Peyer's patch (tissue), 4 donors: ENCODE results near the gene URI1. TPM values are rescaled to one million over a fixed set of nuclear protein-coding genes. Genes with fewer than 3 reads are reported as not detected.

ENCODE experiments used
- DNase-seq, 3 donors: peaks; one replicate each; pipeline ENCODE4 v3.0.0-alpha.2; 2017 to 2019
- H3K27ac ChIP-seq, 4 donors: fragments of 200-600 bp; sonication (generic); one replicate each; pipeline ENCODE4 v1.5.1; 2016 to 2019
- H3K27me3 ChIP-seq, 2 donors: fragments of 200-600 bp; sonication (generic); one replicate each; pipeline ENCODE4 v1.5.1; 2019
- H3K36me3 ChIP-seq, 3 donors: fragments of 200-600 bp; sonication (generic); one replicate each; pipeline ENCODE4 v1.5.1; 2016 to 2019
- H3K4me1 ChIP-seq, 4 donors: fragments of 200-600 bp; sonication (generic); one replicate each; pipeline ENCODE4 v1.5.1; 2016 to 2019
- H3K4me3 ChIP-seq, 4 donors: fragments of 200-600 bp; sonication (generic); 1 replicate in 3 of 4; 2 replicates in 1 of 4; pipeline ENCODE4 v1.5.1; 2016 to 2019; ENCODE audit warnings: mild to moderate bottlenecking in 1 of 4
- H3K9me3 ChIP-seq, 4 donors: fragments of 200-600 bp; sonication (generic); one replicate each; pipeline ENCODE4 v1.5.1; 2016 to 2019; ENCODE audit warnings: mild to moderate bottlenecking in 1 of 4
- CTCF ChIP-seq, 6 experiments: fragments of 450-650 bp in 4 of 6; fragments of 200-600 bp in 2 of 6; sonication (generic) in 1 of 6; IDR thresholded peaks; one replicate each; pipeline ENCODE4 v1.5.1; 2017 to 2019; ENCODE audit warnings: antibody characterized with exemption in 6 of 6, mild to moderate bottlenecking in 3 of 6, moderate library complexity in 1 of 6
- POLR2A ChIP-seq, 2 donors: fragments of 450-650 bp; IDR thresholded peaks; one replicate each; pipeline ENCODE4 v1.5.1; 2017; ENCODE audit warnings: antibody characterized with exemption in 2 of 2, mild to moderate bottlenecking in 2 of 2, moderate library complexity in 2 of 2
- total RNA-seq, 4 donors: library from RNA; depleted of rRNA; stranded (reverse); fragments of >200 nt; gene quantifications; one replicate each; pipeline ENCODE4 v1.1.0, GENCODE V29; 2016

Gene URI1
- total RNA-seq, result 10 to 100 TPM; 28.4 to 98.2 (median 37.8) TPM

- peak within 1 kb of the TSS; percentile 77 to 86 (median 81) for H3K27ac ChIP-seq
- TF ChIP-seq CTCF (IDR thresholded peaks at IDR 0.05) (peak in 1 of 6 experiments; percentile 4), POLR2A (IDR thresholded peaks at IDR 0.05) (peak in 1 of 2 donors; percentile 61)
- DNase-seq, result peak; percentile 88 to 96 (median 96)
These were observed at the start of gene URI1 for GRCh38 chr19:29941828-29942403. URI1 (plus strand) TSS chr19:29942239; CDS start chr19:29942548, 309 bp downstream.

GRCh38 chr19:29893606-29894284 lies 48.3 kb upstream of the URI1 start:
- TF ChIP-seq CTCF (IDR thresholded peaks at IDR 0.05) (no peak), POLR2A (IDR thresholded peaks at IDR 0.05) (no peak)
- no peaks in the 10 kb centered on the region for H3K4me1 ChIP-seq
- peak in 1 of 3 donors; percentile 22 for DNase-seq

More at GRCh38 chr19:29941828-29942403, at the start of gene URI1:
- peaks cover 0 to 18% (median 6%) of the 10 kb centered on the region in 4 donors for H3K4me1 ChIP-seq
- no peaks in the 10 kb centered on the region for H3K9me3 ChIP-seq
- H3K4me3 ChIP-seq, result peak within 1 kb of the TSS; percentile 45 to 94 (median 84)
- no peaks in the 10 kb centered on the region for H3K27me3 ChIP-seq
- no peaks in the 10 kb centered on the region for H3K36me3 ChIP-seq

GRCh38 chr19:29896802-29897201 lies 45.2 kb upstream of the URI1 start:
- H3K4me1 ChIP-seq, result no peaks in the 10 kb centered on the region
- no peaks in the 10 kb centered on the region for H3K9me3 ChIP-seq
- no peaks in the 10 kb centered on the region for H3K36me3 ChIP-seq
- no peak overlapping the region for H3K4me3 ChIP-seq
- H3K27ac ChIP-seq, result no peak overlapping the region
- no peaks in the 10 kb centered on the region for H3K27me3 ChIP-seq
- no peak for TF ChIP-seq CTCF (IDR thresholded peaks at IDR 0.05)
- TF ChIP-seq POLR2A (IDR thresholded peaks at IDR 0.05), result no peak
- DNase-seq, result peak in 1 of 3 donors; percentile 5

More at GRCh38 chr19:29893606-29894284, 48.3 kb upstream of the URI1 start:
- H3K36me3 ChIP-seq, result no peaks in the 10 kb centered on the region
- no peak overlapping the region for H3K27ac ChIP-seq
- H3K27me3 ChIP-seq, result no peaks in the 10 kb centered on the region
- H3K9me3 ChIP-seq, result no peaks in the 10 kb centered on the region
- H3K4me3 ChIP-seq, result no peak overlapping the region

- TF ChIP-seq CTCF (IDR thresholded peaks at IDR 0.05), result no peak
- TF ChIP-seq POLR2A (IDR thresholded peaks at IDR 0.05), result no peak
- Histone ChIP-seq H3K36me3 (no peaks in the 10 kb centered on the region), H3K9me3 (no peaks in the 10 kb centered on the region), H3K27me3 (no peaks in the 10 kb centered on the region), H3K27ac (no peak overlapping the region), H3K4me1 (no peaks in the 10 kb centered on the region), H3K4me3 (no peak overlapping the region)
- no peak for DNase-seq
These were observed 44.6 kb upstream of the URI1 start for GRCh38 chr19:29897466-29897865.

GRCh38 chr19:29904017-29904416 lies 38.0 kb upstream of the URI1 start:
- Histone ChIP-seq H3K36me3 (no peaks in the 10 kb centered on the region), H3K4me3 (no peak overlapping the region), H3K9me3 (no peaks in the 10 kb centered on the region), H3K27me3 (no peaks in the 10 kb centered on the region), H3K27ac (no peak overlapping the region), H3K4me1 (no peaks in the 10 kb centered on the region)
- TF ChIP-seq CTCF (IDR thresholded peaks at IDR 0.05) (no peak), POLR2A (IDR thresholded peaks at IDR 0.05) (no peak)
- no peak for DNase-seq
